GM13976 (cell line): ENCODE measurements around the gene CASK.

Experiments used
- DNase-seq: peaks from one replicate; pipeline ENCODE4 v3.0.0; 2012; ENCODE audit warnings: low spot score
- CTCF ChIP-seq: IDR thresholded peaks from 2 replicates; pipeline ENCODE4 v1.5.1; 2012; ENCODE audit warnings: borderline replicate concordance, mild to moderate bottlenecking; ENCODE audit not compliant: insufficient read depth; ENCODE audit errors: extremely low read depth, missing control alignments, control extremely low read depth
- in situ Hi-C: fragments of 300-500 bp; cut with MboI; formaldehyde crosslinking; loops from one replicate; pipeline ENCODE4 v1.12.0; 2022; ENCODE audit warnings: low sequenced_read_pairs, mixed read lengths, inconsistent platforms; ENCODE audit not compliant: unreplicated experiment

The CASK gene

GRCh38 chrX:41825796-41826195, 97.6 kb downstream of the CASK start:
- no peak for DNase-seq
- in situ Hi-C loops: no loop called here
- no peak for TF ChIP-seq CTCF

GRCh38 chrX:41824551-41824950, 98.8 kb downstream of the CASK start:
- DNase-seq: no peak
- TF ChIP-seq CTCF: no peak
- in situ Hi-C loops: no loop called here

- in situ Hi-C loops: no loop called here
- DNase-seq: no peak
- TF ChIP-seq CTCF: no peak
These were observed 100.0 kb downstream of the CASK start for GRCh38 chrX:41823402-41823801.

- in situ Hi-C loops: no loop called here
- TF ChIP-seq CTCF: no peak
- DNase-seq: no peak
These were observed 100.5 kb downstream of the CASK start for GRCh38 chrX:41822892-41823291.

GRCh38 chrX:41808047-41808446, 115.3 kb downstream of the CASK start:
- no peak for DNase-seq
- TF ChIP-seq CTCF: no peak
- in situ Hi-C loops: no loop called here

- no peak for DNase-seq
- in situ Hi-C loops: no loop called here
- no peak for TF ChIP-seq CTCF
These were observed 120.4 kb downstream of the CASK start for GRCh38 chrX:41802958-41803357.

- no peak for DNase-seq
- in situ Hi-C loops: loop anchor here (10.0 to 25.0 kb wide), 4 partner anchors 1145 to 1963 kb away; no protein-coding TSS in a partner anchor
- TF ChIP-seq CTCF: no peak
These were observed 123.7 kb downstream of the CASK start for GRCh38 chrX:41799661-41800060.
